GM23338 (cell line): ENCODE data around the gene WDR27. TPM values are rescaled to one million over a fixed set of nuclear protein-coding genes. Genes with fewer than 3 reads are reported as not detected.
"Not testable (repeated sequence)": the region's sequence is repeated elsewhere in the genome, so short reads cannot be mapped to it uniquely, and the experiment has no call there.

Experiments used
- ATAC-seq: fragments of 200-7000 bp; cut with Tn5 transposase; 3 replicates; pipeline ENCODE4 v1.9.1; 2020
- DNase-seq: peaks from one replicate; pipeline ENCODE4 v3.0.0-alpha.2; 2015; ENCODE audit warnings: low spot score
- H2AFZ ChIP-seq: fragments of 200-600 bp; sonication (generic); 2 replicates; pipeline ENCODE4 v1.8.0; 2016; ENCODE audit warnings: antibody characterized with exemption, mild to moderate bottlenecking, moderate library complexity
- H3F3A ChIP-seq: fragments of 200-600 bp; sonication (generic); replicated peaks from 2 replicates; pipeline ENCODE4 v1.8.0; 2017; ENCODE audit warnings: antibody characterized with exemption, mixed run types, low read depth
- H3K27ac ChIP-seq: fragments of 200-600 bp; sonication (generic); 2 replicates; pipeline ENCODE4 v1.6.1; 2016; ENCODE audit warnings: low read depth
- H3K27me3 ChIP-seq: fragments of 200-600 bp; sonication (generic); 2 replicates; pipeline ENCODE4 v1.8.0; 2016; ENCODE audit warnings: mild to moderate bottlenecking, mixed run types, moderate library complexity; ENCODE audit not compliant: insufficient read depth
- H3K36me3 ChIP-seq: fragments of 200-600 bp; sonication (generic); 2 replicates; pipeline ENCODE4 v1.8.0; 2016; ENCODE audit warnings: mild to moderate bottlenecking; ENCODE audit not compliant: insufficient read depth
- H3K4me1 ChIP-seq: fragments of 200-600 bp; sonication (generic); 2 replicates; pipeline ENCODE4 v1.8.0; 2016; ENCODE audit warnings: mild to moderate bottlenecking, moderate library complexity; ENCODE audit not compliant: insufficient read depth
- H3K4me2 ChIP-seq: fragments of 200-600 bp; sonication (generic); 2 replicates; pipeline ENCODE4 v1.7.1; 2017; ENCODE audit warnings: mixed run types
- H3K4me3 ChIP-seq: fragments of 200-600 bp; sonication (generic); 2 replicates; pipeline ENCODE4 v1.6.1; 2016; ENCODE audit warnings: mixed run types
- H3K79me2 ChIP-seq: fragments of 200-600 bp; sonication (generic); replicated peaks from 2 replicates; pipeline ENCODE4 v1.8.0; 2017; ENCODE audit warnings: mild to moderate bottlenecking; ENCODE audit not compliant: insufficient read depth
- H3K9me2 ChIP-seq: fragments of 200-600 bp; sonication (generic); 2 replicates; pipeline ENCODE4 v1.8.0; 2017; ENCODE audit not compliant: insufficient read depth
- H4K20me1 ChIP-seq: fragments of 200-600 bp; sonication (generic); replicated peaks from 2 replicates; pipeline ENCODE4 v1.8.0; 2017; ENCODE audit warnings: mild to moderate bottlenecking; ENCODE audit not compliant: insufficient read depth
- H3K27ac Mint-ChIP-seq: 2 replicates; pipeline ENCODE4 v1.8.0; 2020; ENCODE audit warnings: inconsistent platforms, mild to moderate bottlenecking, moderate library complexity, mixed read lengths
- H3K27me3 Mint-ChIP-seq: 3 replicates; pipeline ENCODE4 v1.8.0; 2022; ENCODE audit warnings: low read depth, mild to moderate bottlenecking, moderate library complexity, mixed read lengths, inconsistent platforms; ENCODE audit not compliant: insufficient read depth, poor library complexity
- H3K36me3 Mint-ChIP-seq: 3 replicates; pipeline ENCODE4 v1.8.0; 2021; ENCODE audit warnings: low read depth, mild to moderate bottlenecking, inconsistent platforms, moderate library complexity, mixed read lengths
- H3K4me1 Mint-ChIP-seq: 3 replicates; pipeline ENCODE4 v1.8.0; 2020; ENCODE audit warnings: mild to moderate bottlenecking, inconsistent platforms, mixed read lengths
- H3K4me3 Mint-ChIP-seq: 3 replicates; pipeline ENCODE4 v1.8.0; 2021; ENCODE audit warnings: moderate library complexity, mild to moderate bottlenecking, inconsistent platforms, mixed read lengths
- H3K9me3 Mint-ChIP-seq: 3 replicates; pipeline ENCODE4 v1.8.0; 2020; ENCODE audit warnings: moderate library complexity, mild to moderate bottlenecking, inconsistent platforms, mixed read lengths
- ETS1 ChIP-seq: IDR thresholded peaks from 2 replicates; pipeline ENCODE4 v1.6.1; 2016; ENCODE audit warnings: antibody characterized with exemption
- EZH2 ChIP-seq: fragments of 200-600 bp; sonication (generic); IDR thresholded peaks from one replicate; pipeline ENCODE4 v1.8.0; 2017; ENCODE audit warnings: antibody characterized with exemption, mild to moderate bottlenecking, low read depth; ENCODE audit not compliant: unreplicated experiment
- EZH2phosphoT487 ChIP-seq: fragments of 200-600 bp; sonication (generic); IDR thresholded peaks from one replicate; pipeline ENCODE4 v1.8.1; 2018; ENCODE audit warnings: antibody characterized with exemption; ENCODE audit not compliant: unreplicated experiment
- JUNB ChIP-seq: IDR thresholded peaks from one replicate; pipeline ENCODE4 v1.6.1; 2016; ENCODE audit warnings: antibody characterized with exemption; ENCODE audit not compliant: unreplicated experiment
- POLR2AphosphoS5 ChIP-seq: IDR thresholded peaks from 2 replicates; pipeline ENCODE4 v1.6.1; 2016; ENCODE audit warnings: antibody characterized with exemption, low read depth
- REST ChIP-seq: IDR thresholded peaks from one replicate; pipeline ENCODE4 v1.6.1; 2018; ENCODE audit warnings: antibody characterized with exemption; ENCODE audit not compliant: unreplicated experiment
- STAT1 ChIP-seq: IDR thresholded peaks from one replicate; pipeline ENCODE4 v1.6.1; 2016; ENCODE audit warnings: antibody characterized with exemption; ENCODE audit not compliant: unreplicated experiment
- ZNF114 ChIP-seq: fragments of 250-450 bp; sonication (Bioruptor Pico); IDR thresholded peaks from 2 replicates; pipeline ENCODE4 v1.5.0; 2020; ENCODE audit warnings: mild to moderate bottlenecking, moderate library complexity
- ZNF331 ChIP-seq: fragments of 250-450 bp; sonication (Bioruptor Pico); IDR thresholded peaks from 2 replicates; pipeline ENCODE4 v1.5.0; 2020; ENCODE audit warnings: low read depth, mild to moderate bottlenecking, moderate library complexity
- polyA plus RNA-seq: library from polyadenylated mRNA; unstranded; fragments of >200 nt; fragmentation: Nextera tagmentation; extraction: Ambion mirVana; gene quantifications from 2 replicates; pipeline ENCODE4 v1.2.1, GENCODE V29; 2016
- total RNA-seq: library from RNA; depleted of rRNA; stranded (reverse); fragments of >200 nt; shearing (Covaris generic); gene quantifications from 2 replicates; pipeline ENCODE4 v1.2.3, GENCODE V29; 2014

WDR27 gene
- total and polyA plus RNA-seq, 2 experiments from 2014 or later, result 55.3 to 80.4 TPM

- no peak for TF ChIP-seq ETS1
- TF ChIP-seq POLR2AphosphoS5, result no peak
- TF ChIP-seq EZH2phosphoT487, result no peak
- TF ChIP-seq EZH2, result no peak
- no peak for TF ChIP-seq ZNF114
- no peak for TF ChIP-seq JUNB
- no peak for TF ChIP-seq STAT1
These were observed 188.2 kb downstream of the WDR27 start (continued) for GRCh38 chr6:169513478-169514193.

GRCh38 chr6:169511785-169512184, 190.0 kb downstream of the WDR27 start:
- not testable (repeated sequence) for H3K4me2 ChIP-seq, H3K9me2 ChIP-seq, H4K20me1 ChIP-seq, H3K4me1 Mint-ChIP-seq, H3K4me3 Mint-ChIP-seq, H3K4me1 ChIP-seq, H3K4me3 ChIP-seq, H3F3A ChIP-seq, H3K27ac Mint-ChIP-seq, DNase-seq, H3K27ac ChIP-seq, H2AFZ ChIP-seq, H3K79me2 ChIP-seq, ATAC-seq, H3K27me3 Mint-ChIP-seq, H3K36me3 ChIP-seq, H3K27me3 ChIP-seq
- peaks cover 24% of the 10 kb centered on the region for H3K36me3 Mint-ChIP-seq
- peaks cover 22% of the 10 kb centered on the region for H3K9me3 Mint-ChIP-seq

- Mint-ChIP-seq H3K27ac (no peak overlapping the region), H3K27me3 (no peaks in the 10 kb centered on the region), H3K36me3 (peaks cover 19% of the 10 kb centered on the region), H3K4me3 (no peak overlapping the region), H3K4me1 (no peaks in the 10 kb centered on the region), H3K9me3 (peaks cover 22% of the 10 kb centered on the region)
- H3K4me2 ChIP-seq, result no peak overlapping the region
- H3K4me1 ChIP-seq, result no peaks in the 10 kb centered on the region
- no peak overlapping the region for H3K27ac ChIP-seq
- H3F3A ChIP-seq, result no peaks in the 10 kb centered on the region
- H2AFZ ChIP-seq, result no peak overlapping the region
- H3K79me2 ChIP-seq, result no peaks in the 10 kb centered on the region
- H4K20me1 ChIP-seq, result no peaks in the 10 kb centered on the region
- no peak overlapping the region for H3K4me3 ChIP-seq
- ATAC-seq (no peak), DNase-seq (no peak)
- H3K9me2 ChIP-seq, result no peaks in the 10 kb centered on the region; the same call in 1 of the 2 replicates
- peaks cover 4% of the 10 kb centered on the region; the same call in 1 of the 2 replicates for H3K36me3 ChIP-seq
- H3K27me3 ChIP-seq, result no peaks in the 10 kb centered on the region
- TF ChIP-seq ZNF331 (CRISPR knock-in tag) (no peak), POLR2AphosphoS5 (no peak), EZH2phosphoT487 (no peak), STAT1 (no peak), JUNB (no peak), ETS1 (no peak), EZH2 (no peak), REST (no peak)
These were observed 191.0 kb downstream of the WDR27 start for GRCh38 chr6:169510871-169511270.
